Stimulated activated naive CD8-positive, alpha-beta T cell treated with anti-CD3 and anti-CD28 coated beads, Interleukin-15, Interleukin-2, amounts not matched to agents 100 U/mL and 50 U/mL, for 24 hours (primary cell): Measurements from ENCODE around the gene SERPINE3.

Experiments used
- ATAC-seq: fragments of 150-1000 bp; cut with Tn5 transposase; one replicate; pipeline ENCODE4 v1.10.0; 2021
- DNase-seq: peaks from one replicate; pipeline ENCODE4 v3.0.0; 2021

Gene SERPINE3

GRCh38 chr13:51363625-51364024 is 24.1 kb downstream of the SERPINE3 start:
- peak; percentile 59 for ATAC-seq
- no peak for DNase-seq

GRCh38 chr13:51364404-51365008 is 25.0 kb downstream of the SERPINE3 start:
- DNase-seq (no peak), ATAC-seq (peak; percentile 81)

- DNase-seq (no peak), ATAC-seq (no peak)
Measured at GRCh38 chr13:51370116-51370515, 30.6 kb downstream of the SERPINE3 start.

DNA sequence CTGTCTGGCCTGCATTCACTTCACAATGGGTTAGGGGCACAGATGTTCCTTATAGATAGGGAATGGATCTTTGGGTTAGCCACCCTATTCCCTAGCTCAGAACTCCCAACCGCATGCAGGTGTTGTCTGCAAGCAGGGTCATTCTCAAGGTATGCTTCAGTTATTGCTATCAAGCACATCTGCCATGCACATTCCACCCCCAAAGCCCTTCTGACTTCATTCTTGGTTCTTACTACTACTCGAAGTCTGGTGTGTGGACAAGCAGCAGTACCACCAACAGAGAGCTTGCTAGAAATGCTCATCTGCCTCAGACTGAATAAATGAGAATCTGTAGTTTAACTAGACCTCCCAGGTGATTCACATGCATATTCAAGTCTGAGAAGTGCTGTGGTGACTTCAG is 31.3 kb downstream of the SERPINE3 start:
- ATAC-seq (no peak), DNase-seq (no peak)

DNA sequence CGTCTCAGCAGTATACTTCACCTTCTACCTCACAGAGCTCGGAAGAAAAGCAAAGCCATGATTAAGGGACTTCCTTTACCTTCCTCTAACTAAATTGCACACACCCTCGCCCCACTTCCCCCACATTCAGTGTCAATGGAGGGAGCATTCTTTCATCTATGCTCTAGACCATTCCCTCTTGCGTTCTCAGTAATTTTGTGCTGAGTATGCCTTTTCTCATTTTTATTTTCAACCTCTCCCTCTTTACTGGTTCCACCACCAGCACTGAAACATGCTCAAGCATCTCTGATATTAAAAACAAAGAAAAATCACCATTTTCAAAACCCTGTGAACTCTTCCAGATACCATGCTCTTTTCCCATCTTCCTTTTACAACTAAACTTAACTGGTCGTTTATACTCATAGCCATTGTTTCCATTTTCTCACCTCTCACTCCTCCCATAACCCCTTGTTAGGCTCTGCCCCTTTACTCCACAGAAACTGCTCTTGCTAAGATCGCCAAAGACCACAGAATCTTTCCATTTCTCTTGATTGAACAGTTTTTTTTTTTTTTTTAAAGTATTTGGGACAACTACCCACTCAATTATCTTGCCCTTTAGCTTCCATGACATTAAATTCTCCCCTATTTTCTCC is 32.4 kb downstream of the SERPINE3 start:
- peak; percentile 68 for ATAC-seq
- no peak for DNase-seq

DNA sequence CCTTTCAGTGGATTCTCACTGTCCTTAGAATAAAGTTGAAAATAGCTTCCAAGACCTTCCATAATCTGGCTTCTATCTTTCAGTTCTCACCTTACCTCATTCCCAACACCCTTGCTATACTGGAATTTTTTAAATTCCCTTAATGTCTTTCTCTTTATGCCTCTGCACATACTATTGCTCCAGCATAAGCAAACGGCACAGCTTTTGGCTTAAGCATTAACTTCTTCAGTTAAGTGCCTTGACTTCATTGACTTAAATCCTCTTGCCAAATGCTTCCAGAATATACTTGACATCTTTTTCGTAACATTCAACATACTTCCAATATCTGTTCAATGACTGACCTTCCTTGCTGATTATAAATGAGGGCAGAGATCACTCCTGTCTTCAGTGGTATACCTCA is 34.0 kb downstream of the SERPINE3 start:
- DNase-seq: no peak
- ATAC-seq: no peak

GRCh38 chr13:51380269-51380668 is 40.8 kb downstream of the SERPINE3 start:
- DNase-seq (no peak), ATAC-seq (no peak)

DNA sequence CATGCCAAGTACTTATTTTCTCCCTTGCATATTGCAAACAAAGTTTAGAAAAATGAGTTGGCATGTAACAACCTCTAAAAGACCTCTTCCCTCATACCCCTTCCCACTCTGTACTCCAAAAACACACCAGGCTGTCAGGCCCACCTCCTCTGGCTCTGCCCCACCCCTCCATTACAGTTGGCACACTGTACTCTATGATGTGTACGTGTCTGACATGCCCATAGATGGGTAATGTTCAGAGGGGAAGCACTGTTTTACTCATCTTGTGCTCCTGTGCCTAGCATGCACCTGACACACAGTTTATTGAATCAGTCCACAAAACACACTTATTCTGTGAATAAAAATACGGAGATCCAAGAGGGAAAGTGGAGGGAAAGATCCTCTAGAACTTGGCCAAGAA is 45.6 kb downstream of the SERPINE3 start:
- no peak for ATAC-seq

DNA sequence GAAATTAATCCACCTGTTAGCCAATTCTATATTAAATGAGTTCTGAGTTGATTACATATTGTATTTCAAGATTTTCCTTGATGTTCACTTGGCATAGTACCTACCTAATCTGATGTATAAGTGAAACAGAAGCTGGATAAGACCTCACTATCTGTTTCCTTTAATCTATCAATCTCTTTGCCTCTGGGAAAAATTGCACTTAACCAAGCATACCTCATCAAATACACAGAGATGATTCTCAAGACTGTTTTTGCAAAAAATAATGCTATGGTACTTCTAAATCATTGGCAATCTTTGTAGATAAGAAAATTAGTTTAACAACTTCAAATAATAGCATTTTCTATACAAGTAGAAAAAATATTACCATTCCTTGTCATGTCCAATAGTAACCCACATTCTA is 55.2 kb downstream of the SERPINE3 start:
- DNase-seq (no peak), ATAC-seq (no peak)

More for the DNA sequence above, 45.6 kb downstream of the SERPINE3 start:
- no peak for DNase-seq

DNA sequence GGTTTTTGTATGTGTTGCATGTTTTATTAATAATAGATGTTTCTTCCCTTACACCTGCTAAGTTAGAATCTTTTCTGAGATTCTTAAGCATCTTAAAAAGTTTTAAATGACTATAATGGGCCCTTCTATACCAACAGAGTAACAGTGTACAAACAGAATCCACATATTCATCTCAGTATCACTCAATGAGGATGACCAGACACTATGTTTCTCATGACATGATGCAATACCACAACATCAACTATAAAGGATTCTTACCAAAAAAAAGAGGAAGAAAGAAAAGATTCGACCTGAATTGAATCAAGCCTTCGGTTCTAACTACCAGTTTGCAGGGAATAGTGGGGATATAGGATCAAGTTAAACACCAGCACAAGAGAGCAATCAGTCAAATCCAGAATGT is 56.9 kb downstream of the SERPINE3 start:
- DNase-seq: no peak
- ATAC-seq: peak; percentile 52

- no peak for ATAC-seq
- DNase-seq: no peak
Measured at GRCh38 chr13:51397262-51397941, 57.9 kb downstream of the SERPINE3 start.

- ATAC-seq: no peak
- no peak for DNase-seq
Measured at GRCh38 chr13:51405176-51405575, 65.7 kb downstream of the SERPINE3 start.

DNA sequence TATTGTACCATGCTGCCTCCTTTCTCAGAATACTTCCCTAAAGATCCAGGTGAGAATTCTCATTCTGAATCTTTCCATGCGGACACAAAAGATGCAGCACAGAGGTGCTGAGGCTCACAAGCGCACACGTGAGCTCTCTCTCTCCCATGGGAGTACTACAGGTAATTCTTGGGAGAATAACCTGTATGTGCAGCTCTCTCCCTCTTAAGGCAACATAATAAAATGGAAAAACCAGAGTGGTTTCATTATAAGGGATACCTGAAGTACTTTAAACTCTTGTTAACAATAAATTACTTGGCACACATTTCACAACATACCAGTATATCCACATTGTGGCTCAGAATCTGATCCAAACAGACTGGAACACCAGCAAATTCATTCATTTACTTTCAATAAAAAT is 72.9 kb downstream of the SERPINE3 start:
- DNase-seq: no peak
- ATAC-seq: no peak
